Stimulated activated CD4-positive, alpha-beta T cell treated with anti-CD3 and anti-CD28 coated beads, Interleukin-4, amount 100 ng/mL, for 1 hour (primary cell): Measurements from ENCODE around the gene ACTBL2.
"Not testable (repeated sequence)": the region's sequence is repeated elsewhere in the genome, so short reads cannot be mapped to it uniquely, and the experiment has no call there.

Source experiments
- DNase-seq: peaks from one replicate; pipeline ENCODE4 v3.0.0-alpha.2; 2020

ACTBL2 gene

DNA sequence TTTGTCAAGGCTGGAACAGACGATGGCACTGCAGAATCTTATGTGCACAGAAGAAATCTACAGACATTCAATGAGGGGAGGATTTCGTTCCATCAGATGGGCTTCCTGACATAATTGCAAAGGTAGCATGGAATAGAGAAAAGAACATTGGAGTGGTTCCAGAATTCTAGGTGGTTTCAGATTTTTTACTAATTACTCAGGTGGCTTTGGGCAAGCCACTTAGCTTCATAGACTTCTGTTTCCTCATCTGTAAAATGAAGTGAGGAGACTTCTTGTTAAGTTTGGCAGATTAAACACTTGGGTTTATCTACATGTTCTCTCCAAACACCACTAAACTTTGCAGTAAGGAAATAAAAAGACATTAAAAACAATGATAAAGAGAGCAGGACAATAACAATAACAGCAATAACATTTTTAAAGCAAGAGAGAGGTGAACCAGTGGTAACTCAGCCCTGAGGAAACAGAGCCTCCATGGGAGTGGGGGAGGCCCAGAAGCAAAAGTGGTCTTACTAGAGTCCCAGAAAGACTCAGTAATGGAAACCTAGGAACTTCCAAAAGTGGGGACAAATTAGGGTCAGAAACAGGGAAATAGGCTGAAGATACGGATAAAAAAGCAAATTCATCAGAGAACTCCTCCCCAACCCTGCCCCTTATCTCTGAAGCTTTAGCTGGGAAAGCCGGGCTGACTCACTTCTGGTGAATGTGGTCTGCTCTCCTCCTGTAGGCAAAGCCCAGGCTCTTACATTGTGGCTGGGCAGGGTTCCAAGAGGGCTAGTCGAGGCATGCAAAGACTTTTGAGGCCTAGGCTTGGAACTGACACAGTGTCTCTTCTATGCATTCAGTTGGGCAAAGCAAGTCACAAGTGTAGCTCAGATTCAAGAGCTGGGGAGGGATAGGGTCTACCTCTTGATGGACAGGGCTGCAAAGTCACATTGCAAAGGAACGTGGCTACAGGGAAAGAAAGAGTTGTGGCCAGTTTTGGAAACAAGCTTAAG lies 11.8 kb upstream of the ACTBL2 start:
- DNase-seq = peak; percentile 50

DNA sequence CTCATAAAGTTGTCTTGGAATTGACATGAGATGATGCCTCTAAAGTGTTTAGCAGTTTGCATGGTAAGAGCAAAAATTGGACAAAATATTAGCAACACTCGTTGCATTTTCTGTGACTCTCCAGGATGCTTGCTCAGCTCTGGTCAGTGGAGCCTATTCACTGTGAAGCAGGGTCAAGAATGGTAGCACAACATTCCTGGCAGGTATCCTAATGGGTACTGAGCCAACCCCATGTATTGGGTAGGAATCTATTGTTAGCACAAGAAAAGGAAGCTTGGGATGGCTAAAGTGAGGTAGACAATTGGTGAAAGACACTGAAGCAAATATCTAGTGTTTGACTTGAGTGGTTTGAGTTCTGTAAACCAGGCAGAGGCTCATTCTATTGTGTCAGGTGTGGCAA lies 10.4 kb upstream of the ACTBL2 start:
- DNase-seq = no peak

DNA sequence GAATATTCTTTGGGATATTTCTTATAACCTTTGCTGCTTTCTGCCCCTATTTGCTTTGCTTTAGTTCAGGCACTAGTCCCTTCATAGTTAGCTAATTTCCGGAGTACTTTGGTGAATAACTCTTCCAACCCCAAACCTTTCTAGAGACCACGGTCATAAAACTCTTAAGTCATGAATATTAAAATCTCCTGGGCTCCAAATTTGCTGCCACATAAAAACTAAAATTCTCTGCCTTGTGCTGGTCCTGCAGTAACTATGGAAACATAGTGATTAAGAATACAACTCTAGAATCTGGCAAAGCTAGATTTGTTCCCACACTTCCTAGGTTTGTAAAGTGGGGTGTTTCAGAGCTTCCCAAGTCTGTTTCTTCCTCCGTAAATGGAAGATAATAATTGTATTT lies 10.0 kb upstream of the ACTBL2 start:
- no peak for DNase-seq

DNA sequence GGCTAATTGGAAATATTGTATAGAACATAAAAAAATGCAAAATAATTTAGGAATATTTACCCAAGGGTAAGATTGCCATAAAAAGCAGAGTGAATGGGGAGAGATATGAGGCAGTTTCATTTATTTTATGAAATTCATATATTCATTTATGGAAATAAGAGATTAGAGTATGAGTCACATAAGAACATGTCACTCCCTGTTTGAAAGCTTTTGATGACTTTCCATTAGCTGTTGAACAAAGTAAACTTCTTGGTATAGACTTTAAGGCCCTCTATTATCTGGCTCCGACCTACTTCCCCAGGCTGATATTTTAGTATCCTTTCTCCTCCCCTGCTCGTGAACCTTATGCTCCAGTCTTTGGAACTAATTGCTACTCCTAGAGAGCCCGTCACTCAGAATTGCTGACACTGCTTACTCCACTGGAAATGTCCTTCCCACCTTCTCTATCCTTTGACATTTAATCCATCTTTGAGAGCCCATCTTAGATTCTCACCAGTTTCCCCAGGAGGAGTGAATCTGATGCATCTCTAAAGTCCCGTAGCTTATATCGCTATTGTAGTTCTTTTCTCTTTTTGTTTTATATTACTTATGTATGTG lies 8.9 kb upstream of the ACTBL2 start:
- DNase-seq = no peak

DNA sequence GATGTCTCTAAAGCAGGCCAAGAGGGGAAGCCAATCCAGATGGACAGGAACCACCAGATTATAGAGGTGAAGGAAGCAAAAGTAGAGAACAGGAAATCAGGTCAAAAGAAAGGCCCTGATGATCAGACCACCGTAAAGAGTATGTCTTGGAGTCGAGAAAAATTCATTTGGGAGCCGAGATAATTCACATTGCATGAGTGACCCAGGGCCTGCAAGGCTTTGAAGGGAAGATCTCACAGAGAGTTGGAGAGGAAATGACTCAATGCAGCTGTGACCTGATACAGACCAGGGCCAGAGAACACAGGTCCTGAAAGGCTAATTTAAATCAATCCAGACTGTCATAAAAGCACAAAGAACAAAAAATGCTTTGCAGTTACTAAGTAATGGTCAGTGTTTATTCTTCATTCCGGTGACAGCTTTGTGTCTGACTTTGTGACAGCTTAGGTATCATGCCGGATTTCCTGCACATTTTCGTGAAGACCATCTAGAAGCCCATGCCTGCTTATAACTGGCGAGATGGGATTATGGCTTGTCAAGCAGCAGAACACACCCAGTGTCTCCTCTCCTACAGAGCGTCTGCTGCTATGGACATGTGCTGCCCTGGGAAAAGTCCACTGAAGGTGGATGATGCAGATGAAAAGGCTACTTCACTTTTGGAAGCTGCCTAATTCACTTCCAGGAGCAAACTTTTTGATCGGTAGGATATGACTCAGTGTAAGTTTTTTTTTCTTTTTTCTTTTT lies 5.8 kb upstream of the ACTBL2 start:
- no peak for DNase-seq

DNA sequence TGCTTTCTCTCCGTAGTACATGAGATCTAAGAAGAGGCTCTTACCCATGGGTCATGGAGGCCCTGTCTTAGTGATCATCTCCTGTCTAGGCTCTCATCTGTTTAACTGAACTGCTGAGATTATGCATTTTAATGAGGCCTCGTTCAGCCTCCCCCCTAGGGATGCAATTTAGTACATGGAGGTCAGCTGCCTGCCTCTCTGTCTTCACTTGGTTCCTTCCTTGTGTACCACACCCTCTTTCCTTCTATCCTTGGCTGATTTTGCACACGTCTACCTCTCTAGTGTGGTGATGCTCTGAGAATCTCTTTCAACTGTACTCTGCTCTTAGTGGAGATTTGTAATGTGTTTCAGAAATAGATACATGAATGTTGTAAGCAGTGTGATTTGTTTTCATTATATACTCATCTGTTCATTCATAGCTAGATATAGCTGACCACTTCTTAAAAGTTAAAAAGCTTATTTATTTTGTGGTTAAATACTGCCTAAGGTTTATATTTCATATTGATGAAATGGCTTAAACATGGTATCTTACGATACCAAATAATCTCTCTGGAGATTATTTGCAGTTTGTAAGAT lies 3.5 kb upstream of the ACTBL2 start:
- DNase-seq = no peak

DNA sequence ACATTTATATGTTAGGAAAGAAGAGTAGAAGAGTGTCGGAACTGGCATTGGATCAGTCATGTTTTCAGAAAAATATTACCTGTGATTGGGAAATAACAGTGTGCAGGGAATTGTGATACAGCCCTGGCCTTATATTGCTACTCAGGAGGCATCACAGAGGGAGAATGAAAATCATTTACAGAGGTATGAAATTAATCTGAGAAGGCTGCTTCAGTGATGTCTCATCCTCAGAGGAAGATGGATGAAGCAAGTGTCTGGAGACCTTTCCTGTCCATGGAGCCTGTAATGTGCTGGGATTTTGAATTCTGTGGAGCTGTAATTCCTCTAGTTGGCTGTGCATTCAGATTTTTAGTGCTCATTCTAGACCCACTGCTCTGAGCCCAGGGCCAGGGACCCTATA lies 3.8 kb downstream of the ACTBL2 start:
- no peak for DNase-seq

DNA sequence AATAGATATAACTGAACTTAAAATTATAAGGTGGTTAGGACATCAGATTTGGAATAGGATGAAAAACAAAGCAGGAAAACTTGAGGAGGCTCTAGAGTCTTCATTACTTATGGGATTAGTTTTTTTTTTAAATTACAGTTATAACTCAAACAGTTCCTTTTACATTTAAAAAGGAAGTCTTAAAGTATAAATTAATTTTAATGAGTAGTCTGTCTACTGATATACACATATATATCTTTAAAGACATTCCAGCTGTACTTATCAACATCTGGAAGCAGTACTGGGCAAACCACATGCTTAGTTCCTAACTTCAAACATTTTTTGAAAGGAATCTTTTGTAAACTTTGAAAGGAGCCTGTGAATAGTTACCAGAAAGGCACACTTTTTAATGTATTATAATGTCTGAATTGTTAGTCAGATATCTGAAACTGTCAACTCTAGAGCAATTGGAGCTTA lies 6.0 kb downstream of the ACTBL2 start:
- no peak for DNase-seq

DNA sequence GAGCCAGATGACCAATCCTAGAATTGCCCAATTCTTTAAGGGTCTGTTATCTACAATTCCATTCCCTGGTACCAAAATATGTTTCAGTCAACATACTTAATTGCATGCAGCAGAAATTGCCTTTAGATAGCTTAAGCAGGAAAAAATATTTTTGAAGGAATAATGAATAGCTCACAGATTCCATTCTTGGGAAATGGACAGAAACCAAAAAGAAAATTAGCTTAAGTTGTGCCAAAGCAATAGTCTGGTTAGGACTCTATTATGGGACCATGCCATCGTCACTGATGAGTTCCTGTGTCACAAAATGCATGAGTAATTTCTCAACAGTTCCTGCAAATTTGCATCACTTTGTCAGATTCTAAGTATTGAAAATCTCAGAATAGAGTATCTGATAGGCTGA lies 12.3 kb downstream of the ACTBL2 start:
- DNase-seq = no peak

DNA sequence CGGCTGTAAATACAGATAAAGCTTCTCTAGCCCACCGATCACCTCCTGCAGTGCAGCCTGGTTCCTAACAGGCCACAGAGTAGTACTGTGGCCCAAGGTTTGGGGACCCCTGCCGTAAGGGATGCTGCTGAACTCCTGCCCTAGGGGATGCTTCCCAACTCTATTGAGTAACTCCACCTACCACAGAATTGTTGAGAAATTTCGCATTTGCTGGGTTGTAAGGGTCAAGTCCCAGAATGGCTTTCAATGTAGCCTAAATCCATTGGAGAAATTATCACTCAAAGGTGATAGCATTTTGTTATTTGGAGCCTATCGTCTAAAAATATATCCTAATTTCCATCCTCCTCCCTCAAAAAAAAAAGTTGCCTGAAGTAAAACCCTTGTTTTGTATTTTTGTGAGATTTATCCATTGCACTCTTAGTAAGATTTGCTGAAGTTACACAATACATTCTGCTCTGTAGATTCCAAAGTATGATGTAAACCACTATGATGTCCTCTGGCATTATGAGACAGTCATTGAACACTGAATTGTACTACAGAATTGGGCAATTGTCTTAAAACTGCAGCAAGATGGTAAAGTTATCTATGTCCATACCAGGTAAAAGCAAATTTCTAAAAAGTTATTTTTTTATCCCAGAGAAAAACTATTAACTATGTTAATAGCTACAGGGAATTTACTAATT lies 14.0 kb downstream of the ACTBL2 start:
- DNase-seq = no peak

DNA sequence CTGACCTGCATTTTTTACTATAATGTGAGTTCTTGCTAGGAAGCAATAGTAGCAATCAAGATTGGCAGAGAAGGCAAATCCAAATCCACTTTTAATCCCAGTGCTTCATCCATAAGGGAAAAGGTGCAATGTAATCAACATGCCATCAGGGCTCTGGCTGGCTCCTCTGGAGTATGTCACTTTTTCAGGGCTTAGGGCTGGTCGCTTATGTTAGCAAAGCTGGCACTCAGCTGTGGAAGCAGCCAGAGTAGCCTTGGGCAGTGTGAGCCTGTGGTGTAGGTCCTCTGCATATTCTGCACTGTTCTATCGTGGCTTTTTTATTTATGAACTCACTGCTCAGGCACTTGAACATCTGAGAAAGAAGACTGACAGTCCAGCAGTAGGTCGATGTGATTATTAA lies 16.1 kb downstream of the ACTBL2 start:
- no peak for DNase-seq

DNA sequence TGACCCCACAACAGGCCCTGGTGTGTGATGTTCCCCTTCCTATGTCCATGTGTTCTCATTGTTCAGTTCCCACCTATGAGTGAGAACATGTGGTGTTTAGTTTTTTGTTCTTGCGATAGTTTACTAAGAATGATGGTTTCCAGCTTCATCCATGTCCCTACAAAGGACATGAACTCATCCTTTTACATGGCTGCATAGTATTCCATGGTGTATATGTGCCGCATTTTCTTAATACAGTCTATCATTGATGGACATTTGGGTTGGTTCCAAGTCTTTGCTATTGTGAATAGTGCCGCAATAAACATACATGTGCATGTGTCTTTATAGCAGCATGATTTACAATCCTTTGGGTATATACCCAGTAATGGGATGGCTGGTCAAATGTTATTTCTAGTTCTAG lies 22.6 kb downstream of the ACTBL2 start:
- not testable (repeated sequence) for DNase-seq

DNA sequence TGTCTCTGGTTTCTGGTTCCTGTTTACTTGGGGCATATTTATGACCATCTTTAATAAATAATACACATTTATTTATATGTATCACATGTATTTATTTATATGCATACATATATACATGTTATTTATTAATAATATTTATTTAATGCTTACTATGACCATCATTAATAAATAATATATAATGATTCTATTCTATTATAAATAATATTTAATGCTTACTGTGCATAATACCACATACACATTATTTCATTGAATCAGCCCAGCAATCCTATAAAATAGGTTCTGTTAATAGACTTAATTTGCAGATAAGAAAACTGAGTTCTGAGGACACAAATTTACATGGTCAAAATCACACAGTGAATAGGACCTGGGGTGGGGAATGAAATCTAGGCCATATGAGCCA lies 24.2 kb downstream of the ACTBL2 start:
- no peak for DNase-seq

DNA sequence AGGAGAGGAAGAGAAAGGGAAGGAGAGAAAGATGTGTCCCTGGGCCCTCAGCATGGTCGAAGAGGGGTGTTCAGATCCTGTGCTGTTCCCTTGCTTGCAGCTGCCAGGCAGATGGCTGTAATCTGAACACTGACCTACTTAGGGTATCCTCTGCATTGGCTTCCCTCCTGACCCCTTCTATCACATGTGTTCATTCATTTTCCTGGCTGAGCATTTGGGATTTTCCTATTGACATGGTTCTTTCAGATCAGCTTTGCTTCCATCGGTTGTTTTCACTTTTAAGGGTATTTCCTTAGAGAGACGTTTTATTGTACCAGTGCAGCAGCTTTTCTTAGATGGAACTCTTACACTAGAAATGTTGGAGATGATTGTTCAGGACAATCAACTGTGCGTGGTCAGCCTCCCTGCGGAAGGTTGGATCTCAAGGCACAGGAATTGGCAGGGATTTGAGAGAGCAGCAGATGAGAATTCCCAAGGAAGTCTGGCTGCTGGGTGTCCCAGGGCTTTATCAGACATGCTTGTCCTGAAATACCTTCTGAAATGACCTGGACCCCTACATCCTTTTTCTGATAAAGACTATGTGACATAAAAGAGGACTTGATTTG lies 26.0 kb downstream of the ACTBL2 start:
- DNase-seq = no peak

DNA sequence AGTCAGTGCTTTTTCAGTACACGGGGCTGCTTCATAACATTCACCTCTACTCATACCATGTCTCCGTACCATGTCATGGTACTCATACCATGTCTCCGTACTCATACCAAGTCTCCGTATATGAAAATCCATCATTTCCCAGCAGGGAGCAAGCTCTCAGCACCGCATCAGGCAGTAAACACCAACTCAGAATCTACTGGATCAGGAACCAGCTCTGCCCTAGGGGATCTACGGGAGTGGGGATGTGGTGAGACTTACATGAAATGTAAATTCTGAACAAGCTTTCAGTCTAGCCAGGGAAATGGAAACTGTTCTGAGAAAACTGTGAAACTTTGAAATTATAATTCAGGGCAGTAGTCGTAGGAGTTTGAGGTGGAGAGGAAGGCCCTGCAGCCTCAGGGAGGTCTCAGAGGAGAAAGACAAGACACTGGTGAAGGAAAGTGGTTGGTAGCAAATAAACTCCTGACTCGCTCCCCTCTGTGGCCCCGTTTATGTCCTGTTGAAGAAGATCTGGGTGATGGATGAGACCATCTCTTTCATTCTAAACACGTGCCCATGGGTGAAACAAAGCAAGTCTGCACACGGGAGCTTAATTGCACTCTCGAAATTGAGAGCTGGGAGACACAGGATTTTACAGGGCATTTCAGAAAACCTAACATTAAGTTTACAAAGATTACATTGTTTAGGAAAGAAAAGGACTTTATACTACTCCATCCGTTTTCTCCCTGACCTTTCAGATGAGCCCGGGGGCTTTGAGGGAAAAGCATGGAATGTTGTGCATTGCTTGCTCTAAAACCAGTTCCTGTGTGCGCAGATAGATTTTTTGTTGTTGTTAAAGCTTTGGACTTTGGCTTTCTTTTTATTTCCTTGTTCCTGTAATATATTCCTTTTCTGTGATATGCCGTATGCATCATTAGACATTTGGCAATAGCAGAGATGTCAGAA lies 26.8 kb downstream of the ACTBL2 start:
- DNase-seq = no peak

DNA sequence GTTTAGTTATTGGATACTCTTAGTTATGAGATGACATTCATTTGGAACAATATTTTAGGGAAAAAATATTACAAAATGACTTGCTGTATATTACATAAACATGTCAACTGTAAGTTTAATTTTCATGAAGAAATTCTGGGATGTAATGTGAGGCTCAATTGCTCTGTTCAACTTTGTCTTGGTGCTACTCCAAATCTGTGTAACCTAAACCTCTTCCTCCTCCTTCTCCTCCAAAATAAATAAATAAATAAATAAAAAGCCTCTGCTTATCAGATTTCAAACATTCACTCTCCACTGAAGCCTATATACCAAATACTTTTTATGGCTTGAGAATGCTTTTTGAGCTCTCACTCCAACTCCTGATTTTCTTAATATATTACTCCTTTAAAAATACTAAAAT lies 27.7 kb downstream of the ACTBL2 start:
- DNase-seq = no peak

DNA sequence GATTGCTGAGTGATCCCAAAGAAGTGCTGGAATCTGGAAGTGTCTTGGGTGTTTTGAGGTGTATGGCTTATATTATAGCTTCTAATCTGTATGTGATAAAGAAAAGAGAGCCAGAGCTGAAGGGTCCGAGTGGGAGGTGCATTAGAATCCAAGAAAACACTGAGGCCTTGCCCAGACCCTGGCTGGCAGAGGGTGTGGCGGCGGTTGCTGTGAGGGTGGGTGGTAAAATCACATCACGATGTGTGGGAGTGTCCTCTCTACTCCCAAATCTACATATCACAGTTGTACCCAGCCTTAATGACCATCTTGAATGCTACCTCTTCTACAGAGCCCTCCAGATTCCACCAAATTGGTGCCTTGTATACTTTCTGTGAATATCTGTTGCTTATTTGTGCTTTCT lies 28.9 kb downstream of the ACTBL2 start:
- DNase-seq = no peak

DNA sequence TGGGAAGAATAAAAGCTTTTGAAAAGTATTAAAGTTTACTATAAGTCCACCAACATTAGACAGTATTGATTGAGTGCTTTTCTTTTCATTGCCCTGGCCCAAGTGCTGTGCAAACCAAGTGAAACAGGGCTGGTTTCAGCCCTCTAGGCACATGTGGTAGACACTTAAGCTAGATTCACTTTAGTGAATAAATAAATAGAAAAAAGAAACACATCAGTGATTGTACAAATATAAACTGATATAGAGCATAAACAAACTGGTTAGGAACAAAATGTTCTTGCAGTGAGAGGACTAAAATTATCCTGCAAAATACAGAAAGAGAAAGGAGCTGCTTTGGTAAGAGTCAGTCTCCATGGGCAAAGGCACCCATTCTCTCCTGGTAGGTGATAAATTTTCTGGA lies 29.7 kb downstream of the ACTBL2 start:
- DNase-seq = no peak

DNA sequence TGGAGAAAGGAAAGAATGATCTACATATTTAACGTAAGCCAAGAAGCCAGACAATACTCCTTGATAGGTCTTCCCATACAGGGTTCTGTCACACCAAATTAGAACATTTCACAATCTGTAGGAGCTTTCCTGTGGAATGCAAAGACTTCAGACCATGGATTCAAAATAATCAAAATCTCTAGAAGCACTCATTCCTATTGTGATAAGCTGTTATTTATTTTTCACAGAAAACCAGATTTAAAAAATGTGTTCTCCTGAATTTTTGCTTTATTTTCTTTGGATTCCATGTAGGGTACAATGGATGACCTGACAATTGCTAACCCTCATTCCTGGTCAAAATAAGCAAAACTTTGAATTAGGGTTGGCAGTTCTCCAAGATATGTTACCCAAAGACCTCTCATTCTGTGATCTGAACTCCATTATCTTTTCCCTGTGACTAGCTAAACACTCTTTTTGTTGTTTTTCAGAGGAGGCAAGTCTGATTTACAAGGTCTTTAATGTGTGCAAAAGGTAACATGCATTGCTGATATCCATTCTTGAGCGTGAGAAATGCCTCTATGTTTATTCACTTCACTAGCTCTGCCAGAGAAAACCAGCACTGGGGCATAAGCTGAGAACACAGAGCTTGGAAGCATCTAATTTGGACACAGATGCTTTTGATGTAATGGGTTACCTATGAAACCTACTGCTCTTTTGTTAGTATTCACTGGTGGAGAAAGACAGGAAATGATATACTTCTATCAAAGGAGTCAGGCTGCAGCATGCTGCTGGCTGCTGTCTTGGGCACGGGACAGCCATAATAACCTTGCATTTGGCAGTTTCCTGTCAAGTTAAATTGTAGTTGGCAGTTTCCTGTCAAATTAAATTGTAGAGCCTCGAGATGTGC lies 31.4 kb downstream of the ACTBL2 start:
- DNase-seq = no peak

DNA sequence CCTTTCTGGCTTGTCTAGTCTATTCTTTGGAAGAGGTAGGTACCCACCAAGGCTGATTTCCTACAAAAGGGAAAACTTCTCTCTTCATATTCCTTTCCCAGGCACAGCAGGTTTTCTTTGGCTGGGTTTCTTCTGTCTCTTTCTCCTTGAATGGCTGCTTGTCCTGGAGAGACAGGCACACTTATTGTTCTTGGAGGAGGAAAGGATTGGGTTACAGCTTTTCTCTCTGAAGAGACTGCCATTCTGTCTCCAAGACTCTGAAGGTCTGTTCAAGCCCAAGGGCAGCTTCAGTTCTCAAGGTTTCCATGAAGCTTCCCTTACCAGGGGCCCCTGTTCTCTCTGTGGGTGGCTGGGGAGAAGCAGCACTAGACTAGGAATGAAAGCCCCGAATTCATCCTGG lies 33.9 kb downstream of the ACTBL2 start:
- DNase-seq = no peak
